ENCODE measurements around the gene GNG7. TPM values are rescaled to one million over a fixed set of nuclear protein-coding genes. Genes with fewer than 3 reads are reported as not detected.
"Not testable (repeated sequence)": the region's sequence is repeated elsewhere in the genome, so short reads cannot be mapped to it uniquely, and the experiment has no call there.

The GNG7 gene
- total RNA-seq, 1 donor from 2014 or later: 1.8 TPM

DNA sequence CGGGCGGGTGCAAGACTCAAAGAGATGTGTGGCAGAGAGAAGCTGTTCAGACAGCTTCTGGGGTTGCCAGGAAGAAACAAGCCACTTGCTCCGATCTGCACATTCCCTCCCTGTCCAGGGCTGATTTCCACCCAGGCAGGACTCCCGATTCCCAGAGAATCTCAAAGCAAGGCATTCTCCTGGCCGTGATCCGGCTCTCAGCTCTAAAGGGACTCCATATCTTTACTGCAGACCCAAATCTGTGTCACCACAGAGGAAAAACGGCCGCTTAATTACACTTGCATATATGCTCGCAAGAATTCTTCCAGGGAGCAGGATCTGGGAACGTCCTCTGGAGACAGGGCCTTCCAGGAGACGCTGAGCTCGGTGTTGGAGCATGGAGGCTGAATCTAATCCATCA is 25.7 kb downstream of the GNG7 start:
- DNase-seq (ENCODE audit: low read depth): no peak

DNA sequence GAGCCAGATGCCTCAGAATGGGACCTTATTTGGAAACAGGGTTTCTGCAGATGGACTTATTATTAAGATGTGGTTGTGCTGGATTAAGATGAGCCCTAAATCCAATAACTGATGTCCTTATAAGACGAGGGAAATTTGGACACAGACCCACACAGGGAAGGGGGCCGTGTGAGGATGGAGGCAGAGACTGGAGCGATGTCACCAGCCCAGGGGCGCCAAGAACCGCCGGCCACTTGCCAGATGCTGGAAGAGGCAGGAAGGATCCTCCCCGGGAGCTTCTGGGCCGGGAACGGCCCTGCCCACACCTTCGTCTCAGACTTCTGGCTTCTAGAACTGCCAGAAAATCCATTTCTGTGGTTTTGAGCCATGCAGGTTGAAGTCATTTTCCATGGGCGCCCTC is 26.6 kb downstream of the GNG7 start:
- DNase-seq (ENCODE audit: low read depth): no peak

DNA sequence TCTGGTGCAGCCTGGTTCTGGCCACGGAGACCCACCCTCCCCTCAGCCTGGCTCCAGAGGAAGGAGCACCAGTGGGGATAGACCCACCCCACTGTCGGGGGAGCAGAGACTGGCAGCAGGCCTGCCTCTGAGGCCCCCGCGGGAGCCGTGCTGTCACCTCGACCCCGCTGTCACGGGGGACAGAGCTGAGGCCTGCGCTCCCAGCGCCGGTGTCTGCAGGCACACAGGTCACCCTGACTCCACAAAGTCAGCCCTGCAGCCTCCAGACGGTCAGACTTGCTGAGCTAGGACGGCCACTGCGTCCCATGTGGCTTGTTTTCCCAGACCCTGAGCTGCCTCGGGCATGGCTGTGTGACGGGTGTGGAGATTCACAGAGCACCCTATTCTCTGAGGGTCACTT is 32.3 kb downstream of the GNG7 start:
- no peak for DNase-seq (ENCODE audit: low read depth)

DNA sequence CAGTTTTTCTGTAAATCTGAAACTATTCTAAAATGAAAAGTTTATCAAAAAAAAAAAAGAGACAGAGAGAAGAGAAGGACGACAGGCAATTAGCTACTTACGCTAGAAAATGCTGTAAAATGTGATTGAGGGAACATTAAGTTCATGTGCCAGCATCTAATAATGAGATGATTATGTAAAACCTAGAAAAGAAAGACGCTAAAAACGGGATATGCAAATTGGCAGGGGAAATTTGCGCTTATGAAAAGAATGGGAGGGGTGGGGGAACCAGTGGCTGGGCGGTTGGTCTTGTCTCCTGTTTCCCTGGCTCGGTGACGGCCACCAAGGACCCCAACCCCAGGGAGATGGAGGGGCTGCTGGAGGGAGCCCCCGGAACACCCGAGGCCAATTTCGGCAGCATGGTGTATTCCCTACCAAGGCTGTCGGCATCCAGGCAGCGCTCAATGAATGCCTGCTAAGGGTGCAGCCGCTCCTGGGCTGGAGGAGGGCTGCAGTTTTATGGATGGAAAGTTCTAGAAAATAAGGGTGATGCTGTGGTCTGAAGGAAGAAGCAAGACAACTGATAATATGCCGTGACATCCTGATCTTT is 34.2 kb downstream of the GNG7 start:
- no peak for DNase-seq (ENCODE audit: low read depth)

DNA sequence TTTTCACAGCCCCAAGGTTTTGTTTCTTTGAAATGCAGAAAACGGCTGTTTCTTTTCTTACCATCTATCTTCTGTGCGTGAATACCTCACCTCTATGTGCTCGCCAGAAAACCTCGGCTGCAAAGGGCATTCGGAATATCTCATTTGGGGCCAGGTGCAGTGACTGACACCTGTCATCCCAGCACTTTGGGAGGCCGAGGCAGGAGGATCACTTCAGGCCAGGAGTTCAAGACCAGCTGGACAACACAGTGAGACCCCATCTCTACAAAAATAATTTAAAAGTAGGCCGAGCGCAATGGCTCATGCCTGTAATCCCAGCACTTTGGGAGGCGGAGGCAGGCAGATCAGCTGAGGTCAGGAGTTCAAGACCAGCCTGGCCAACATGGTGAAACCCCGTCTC is 35.1 kb downstream of the GNG7 start:
- not testable (repeated sequence) for DNase-seq (ENCODE audit: low read depth)

DNA sequence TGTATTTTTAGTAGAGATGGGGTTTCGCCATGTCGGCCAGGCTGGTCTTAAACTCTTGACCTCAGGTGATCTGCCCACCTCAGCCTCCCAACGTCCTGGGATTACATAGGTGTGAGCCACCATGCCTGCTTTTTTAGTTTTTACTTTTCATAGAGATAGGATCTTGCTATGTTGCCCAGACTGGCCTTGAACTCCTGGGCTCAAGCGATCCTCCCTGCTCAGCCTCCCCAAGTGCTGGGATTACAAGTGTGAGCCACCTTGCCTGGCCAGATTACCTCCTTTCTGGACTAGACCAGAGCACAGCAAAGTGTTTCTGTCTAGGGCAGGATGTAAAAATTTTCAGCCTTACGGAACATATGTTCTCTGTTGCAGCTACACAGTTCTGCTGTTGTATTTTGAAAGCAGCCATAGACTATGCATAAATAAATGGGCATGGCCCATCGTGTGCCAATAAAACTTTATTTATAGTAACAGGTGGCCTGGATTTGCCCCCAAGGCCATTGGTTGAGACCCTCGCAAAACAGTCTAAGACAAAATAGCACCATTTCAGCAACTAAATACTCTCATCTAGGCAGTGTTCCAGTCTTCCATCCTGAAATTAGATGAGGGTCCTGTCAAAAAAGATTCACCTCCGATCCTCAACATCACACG is 36.0 kb downstream of the GNG7 start:
- DNase-seq (ENCODE audit: low read depth): no peak

DNA sequence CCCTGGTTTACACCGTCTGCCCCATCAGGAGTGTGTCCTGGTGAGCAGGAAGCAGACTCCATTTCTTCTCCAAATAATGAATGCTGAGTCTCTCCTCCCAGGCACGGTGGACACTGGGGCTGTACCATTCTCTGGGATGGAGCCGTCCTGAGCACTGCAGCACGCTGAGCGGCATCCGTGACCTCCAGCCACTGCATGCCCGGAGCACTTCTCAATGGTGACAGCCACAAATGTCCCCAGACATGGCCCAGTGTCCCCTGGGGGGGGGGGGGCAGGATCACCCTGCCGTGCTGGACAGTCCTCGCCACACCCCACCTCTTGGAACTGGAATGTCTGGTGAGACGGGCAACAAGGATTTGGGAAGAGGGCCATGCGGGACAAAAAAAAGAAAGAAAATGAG is 37.4 kb downstream of the GNG7 start:
- DNase-seq (ENCODE audit: low read depth): no peak

DNA sequence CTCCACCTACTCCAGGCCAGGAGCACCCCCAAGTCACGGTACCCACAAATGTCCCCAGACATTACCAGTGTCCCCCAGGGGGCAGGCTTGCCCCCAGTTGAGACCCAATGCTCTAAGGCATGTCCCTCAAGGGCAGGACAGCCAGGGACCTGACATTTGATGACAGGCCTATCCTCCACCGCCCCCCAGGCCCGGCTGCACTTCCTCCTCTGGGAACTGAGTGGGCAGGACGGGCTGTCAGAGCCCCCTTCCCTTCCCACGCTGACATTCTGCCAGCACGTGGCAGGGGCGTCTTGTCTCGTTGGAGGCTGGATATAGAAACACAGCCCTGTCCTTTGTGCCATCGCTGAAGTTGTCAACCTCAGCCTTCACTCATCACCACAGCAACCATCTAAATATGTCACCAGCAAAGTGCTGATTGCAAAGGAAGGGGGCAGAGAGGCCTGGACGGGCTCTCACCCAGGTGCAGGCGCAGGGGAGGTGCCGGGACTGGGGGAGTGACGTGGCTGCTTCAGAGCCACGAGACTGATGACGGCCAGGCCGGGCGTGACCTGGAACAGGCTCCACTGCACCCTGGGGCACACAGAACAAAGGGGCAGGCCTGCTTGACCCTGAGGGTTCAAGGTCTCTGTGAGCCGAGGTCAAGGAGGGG is 38.4 kb downstream of the GNG7 start:
- no peak for DNase-seq (ENCODE audit: low read depth)

DNA sequence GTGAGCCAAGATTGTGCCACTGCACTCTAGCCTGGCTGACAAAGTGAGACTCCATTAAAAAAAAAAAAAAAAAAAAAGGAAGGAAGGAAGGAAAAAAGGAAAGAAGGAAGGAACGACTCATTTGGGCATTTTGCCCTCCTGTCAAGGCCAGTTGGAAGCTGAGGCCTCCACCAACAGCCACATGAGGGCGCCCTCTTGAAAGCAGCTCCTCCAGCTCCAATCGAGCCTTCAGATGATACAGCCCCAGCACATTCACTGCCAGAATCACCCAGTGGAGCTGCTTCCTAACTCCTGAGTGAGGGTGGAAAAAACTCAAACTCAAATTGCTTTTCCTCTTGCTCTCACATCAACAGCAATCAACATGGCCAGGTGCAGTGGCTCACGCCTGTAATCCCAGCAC is 40.9 kb downstream of the GNG7 start:
- DNase-seq (ENCODE audit: low read depth): no peak

DNA sequence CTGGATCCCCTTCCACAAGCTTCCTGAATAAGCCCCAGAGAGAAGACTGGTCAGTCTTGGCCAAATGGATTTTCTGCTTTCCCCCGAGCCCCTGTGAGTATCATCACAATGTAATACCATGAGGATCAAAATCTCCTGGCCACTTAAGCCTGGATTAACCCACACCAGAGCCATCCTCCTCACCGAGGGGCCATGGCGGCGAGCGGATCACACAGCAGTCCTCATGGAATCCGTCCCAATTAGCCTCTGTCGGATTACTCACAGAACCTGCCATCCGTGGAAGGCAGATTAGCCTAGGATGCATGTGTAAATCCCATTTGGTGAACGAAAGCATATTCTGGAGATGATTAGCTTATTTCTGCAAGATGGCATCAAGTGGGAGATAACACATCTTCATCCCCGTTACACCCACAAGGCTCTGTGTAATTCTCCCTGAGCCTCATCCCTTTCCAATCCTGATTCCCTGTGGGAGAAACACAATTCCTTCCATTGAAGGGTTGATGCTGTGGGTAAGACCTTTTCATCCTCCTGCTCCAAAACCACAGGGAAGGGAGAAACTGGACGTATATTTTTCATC is 42.5 kb downstream of the GNG7 start:
- no peak for DNase-seq (ENCODE audit: low read depth)

DNA sequence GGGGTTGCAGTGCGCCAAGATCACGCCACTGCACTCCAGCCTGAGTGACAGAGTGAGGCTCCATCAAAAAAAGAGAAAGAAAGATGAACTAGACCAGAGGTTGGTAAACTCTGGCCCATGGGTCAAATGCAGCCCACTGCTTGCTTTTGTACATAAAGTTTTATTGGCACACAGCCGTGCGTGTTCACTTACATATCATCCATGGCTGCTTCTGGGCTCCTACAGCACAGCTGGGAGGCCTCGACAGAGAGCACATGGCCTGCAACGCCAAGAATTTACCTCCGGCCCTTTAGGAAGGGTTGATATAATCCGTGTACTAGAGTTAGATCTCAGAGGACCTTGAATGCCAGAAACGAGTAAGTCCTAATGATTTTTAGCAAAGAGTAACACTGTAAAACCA is 46.0 kb downstream of the GNG7 start:
- no peak for DNase-seq (ENCODE audit: low read depth)

DNA sequence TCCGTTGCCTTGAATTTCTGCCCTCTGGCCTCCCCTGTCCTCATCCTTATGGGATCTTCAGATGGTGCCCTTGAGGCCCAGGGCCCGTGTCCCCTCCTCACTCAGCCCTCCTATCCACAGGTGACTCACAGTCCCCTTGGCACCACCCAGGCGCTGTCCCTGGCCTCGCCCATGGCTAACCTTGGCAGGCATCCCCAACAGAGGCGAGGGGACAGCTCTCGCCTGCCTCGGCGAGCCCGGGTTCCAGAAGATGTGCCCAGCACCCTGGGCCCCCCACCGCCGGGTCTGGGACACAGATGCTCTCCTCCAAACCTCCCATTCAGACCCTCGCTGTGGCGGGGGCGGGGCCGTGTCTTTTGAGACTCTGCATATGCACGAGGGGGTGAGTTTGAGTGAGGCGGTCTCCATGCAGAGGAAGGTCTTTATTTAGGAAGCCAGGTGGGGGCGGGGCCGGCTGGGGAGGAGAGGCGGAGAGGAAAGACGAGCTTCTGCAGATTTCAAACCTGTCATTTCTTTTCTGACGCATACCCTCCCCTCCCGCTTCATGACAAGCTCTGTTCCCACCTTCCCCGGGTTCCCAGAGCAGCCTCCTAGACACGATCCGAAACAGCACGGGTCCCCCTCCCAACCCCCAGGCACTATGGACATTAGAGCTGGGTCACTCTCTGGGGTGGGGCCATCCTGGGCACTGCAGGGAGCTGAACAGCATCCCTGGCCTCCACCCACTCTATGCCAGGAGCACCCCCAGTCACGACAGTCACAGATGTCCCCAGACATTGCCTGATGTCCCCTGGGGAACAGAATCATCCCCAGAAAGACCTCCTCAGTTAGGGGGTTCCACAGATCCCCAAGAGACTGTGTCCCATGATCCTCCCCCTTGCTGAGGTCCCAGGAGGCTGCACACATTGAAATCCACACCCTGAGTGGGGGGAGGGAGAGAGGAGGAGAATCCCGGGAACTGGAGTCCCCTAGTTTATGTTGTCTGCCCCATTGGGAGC is 48.5 kb downstream of the GNG7 start:
- no peak for DNase-seq (ENCODE audit: low read depth)

DNA sequence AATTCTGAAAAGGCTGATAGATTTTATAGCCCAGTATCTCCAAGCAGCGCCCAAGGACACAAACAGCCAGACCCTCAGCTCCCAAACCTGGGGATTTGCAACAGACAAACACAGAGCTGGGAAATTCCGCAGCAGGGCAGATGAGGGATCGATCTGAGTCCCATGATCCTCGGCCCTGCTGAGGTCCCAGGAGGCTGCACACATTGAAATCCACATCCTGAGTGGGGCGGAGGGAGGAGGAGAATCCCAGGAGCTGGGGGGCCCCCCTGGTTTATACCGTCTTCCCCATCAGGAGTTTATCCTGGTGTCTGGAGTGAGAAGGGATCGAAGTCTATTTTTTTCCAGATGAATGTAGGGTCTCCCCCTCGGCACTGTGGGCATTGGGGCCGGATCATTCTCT is 49.3 kb downstream of the GNG7 start:
- no peak for DNase-seq (ENCODE audit: low read depth)

DNA sequence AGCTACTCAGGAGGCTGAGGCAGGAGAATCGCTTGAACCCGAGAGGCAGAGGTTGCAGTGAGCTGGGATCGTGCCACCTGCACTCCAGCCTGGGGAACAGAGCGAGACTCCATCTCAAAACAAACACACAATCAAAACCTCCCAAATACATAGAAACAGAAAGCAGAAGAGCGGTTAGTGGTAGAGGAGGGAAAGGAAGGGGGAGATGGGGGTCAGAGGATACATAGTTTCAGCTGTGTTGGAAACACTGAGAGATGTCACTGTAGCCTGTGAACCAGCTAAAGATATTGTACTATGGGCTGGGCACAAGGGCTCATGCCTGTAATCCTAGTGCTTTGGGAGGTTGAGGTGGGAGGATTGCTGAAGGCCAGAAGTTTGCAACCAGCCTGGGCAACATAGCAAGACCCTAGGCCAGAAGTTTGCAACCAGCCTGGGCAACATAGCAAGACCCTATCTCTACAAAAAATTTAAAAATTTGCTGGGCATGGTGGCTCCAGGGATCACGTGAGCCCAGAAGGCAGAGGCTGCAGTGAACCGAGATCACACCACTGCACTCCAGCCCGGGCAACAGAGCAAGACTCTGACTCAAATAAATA is 49.9 kb downstream of the GNG7 start:
- DNase-seq (ENCODE audit: low read depth): no peak

DNA sequence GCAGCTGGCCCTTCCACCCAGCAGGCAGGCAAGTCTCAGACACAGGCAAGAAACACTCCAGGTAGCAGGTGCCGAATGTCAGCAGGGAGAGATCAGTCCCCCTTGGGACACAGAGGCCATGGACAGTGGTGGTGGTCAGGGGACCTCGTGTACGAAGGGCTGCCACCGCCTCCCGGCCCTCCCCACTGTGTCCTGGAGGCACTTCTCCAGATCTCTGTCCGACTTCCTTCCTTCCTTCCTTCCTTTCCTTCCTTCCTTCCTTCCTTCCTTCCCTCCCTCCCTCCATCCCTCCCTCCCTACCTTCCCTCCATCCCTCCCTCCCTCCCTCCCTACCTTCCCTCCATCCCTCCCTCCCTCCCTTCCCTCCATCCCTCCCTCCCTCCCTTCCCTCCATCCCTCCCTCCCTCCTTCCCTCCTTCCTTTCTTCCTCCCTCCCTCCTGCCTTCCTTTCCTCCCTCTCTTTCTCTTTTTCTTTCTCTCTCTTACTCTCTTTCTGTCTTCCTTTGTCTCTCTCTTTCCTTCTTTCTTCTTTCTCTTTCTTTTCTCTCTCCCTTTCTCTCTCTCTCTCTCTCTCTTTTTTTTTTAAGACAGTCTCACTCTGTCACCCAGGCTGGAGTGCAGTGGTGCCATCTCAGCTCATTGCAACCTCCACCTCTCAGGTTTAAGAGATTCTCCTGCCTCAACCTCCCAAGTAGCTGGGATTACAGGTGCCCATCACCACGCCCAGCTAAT is 51.3 kb downstream of the GNG7 start:
- DNase-seq (ENCODE audit: low read depth): not testable (repeated sequence)

DNA sequence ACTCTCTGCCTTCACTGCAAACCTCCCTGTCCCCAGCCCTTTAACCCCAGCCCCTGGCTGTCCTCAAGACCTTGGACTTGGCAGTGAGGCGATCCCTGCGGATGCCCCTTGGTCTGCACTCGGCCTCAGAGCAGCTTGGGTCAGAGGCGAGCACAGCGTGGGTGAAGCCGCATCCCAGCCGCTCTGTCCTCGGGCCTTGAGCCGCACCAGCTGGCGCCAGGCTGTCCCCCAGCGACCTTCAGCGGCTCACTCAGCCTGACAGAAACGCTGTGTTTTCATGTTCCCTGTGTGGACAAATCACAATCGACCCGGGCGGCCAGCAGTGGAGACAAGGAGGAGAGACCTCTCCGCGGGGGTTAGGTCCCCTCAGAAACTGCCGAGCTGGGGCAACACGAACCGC is 52.0 kb downstream of the GNG7 start:
- no peak for DNase-seq (ENCODE audit: low read depth)

DNA sequence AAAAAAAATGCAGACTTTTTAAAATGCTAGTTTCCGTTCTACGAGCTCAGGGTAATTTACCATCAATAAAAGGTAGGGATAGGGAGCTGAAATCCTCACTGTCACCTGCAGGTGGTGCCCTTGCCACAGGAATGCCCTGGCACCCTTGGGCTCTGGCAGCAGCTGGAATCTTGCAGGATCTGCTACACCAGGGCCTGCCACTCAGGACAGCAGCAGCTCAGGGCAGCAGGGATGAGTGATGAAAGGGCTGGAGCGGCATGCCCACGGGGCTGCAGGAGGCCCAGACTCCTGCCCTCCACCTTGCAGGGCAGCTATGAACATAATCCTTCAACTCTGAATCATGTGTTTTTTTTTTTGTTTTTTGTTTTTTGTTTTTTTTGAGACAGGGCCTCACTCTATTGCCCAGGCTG is 54.0 kb downstream of the GNG7 start:
- DNase-seq (ENCODE audit: low read depth): peak; percentile 62

DNA sequence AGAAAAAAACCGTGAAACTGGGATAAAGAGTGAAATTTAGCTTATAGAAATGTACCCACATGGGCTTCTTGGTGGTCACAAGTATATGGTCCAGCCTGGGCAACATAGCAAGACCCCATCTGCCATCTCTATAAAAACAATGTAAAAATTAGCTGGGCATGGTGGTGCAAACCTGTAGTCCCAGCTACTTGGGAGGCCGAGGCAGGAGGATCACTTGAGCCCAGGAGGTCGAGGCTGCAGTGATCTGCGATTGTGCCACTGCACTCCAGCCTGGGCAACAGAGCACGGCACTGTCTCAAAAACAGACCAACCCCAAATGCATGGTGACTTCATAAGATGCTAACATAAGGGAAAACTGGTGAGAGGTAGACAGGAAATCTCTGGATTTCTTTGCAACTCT is 54.4 kb downstream of the GNG7 start:
- DNase-seq (ENCODE audit: low read depth): no peak

DNA sequence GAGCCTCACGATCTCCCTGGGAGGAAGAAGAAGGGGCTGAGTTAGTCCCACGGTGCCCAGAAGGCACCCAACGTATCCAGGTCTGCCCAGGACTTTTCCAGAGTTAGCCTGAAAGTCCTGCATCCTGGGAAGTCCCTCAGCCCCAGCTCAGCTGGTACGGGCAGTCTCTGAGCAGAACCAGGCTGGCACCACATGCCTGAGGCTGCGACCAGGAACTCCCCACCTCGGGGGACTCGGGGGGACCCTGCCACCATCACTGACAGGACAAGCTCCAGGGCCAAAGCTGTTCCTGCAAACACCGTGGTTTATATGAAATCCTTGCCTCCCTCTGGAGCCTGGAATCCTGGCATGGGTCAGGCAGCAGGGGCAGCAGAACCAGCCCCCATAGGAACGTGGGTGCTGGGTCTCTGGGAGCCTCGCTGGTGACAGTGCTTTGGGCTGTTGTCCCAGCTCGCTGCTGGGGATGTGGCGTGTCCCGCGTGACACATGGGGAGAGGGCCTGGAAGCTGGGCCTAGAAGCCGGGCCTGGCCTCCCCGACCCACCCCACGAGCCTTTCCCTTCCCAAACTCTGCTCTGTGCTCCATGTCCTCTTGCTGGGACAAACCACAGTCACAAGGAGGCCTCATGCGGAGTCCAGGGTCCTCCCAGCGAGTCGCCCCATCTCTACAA is 55.5 kb downstream of the GNG7 start:
- DNase-seq (ENCODE audit: low read depth): no peak

DNA sequence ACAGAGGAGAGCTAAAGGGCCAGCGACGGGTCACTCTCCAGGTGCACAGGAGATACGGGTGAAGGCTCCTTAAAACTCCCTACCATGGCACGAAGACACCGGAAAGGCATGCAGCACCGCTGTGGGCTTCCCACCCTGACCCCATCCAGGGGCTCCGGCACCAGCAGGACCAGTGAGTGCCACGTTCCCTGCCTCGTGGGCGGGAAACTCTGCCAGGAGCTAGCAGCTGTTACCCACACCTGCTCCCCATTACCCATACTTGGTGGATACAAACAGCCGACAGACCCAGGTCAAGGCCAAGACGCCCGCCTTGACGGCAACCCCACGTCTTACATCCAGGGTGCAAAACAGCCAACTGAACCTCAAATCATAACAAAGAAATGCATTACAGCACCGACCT is 56.7 kb downstream of the GNG7 start:
- no peak for DNase-seq (ENCODE audit: low read depth)
